H1 (cell line): ENCODE data around the gene PSD2. TPM values are rescaled to one million over a fixed set of nuclear protein-coding genes. Genes with fewer than 3 reads are reported as not detected.

Experiments used
- CTCF ChIA-PET: fragments of 300-600 bp; sonication (Branson Sonifier 250); formaldehyde crosslinking; loops from one replicate; lab custom pipeline; 2021; ENCODE audit not compliant: partially characterized antibody; lab: Charles Lee
- POLR2A ChIA-PET: fragments of 300-600 bp; sonication (Branson Sonifier 250); formaldehyde crosslinking; loops from one replicate; lab custom pipeline; 2021; ENCODE audit warnings: inconsistent platforms; ENCODE audit not compliant: partially characterized antibody; lab: Charles Lee
- DNase-seq, 2 experiments: peaks; one replicate each; pipeline versions ENCODE4 v3.0.0 to v3.0.0-alpha.2; 2010 to 2022; ENCODE audit warnings: low spot score in 2 of 2, low read depth in 1 of 2, mixed read lengths in 1 of 2
- FAIRE-seq: peaks from 2 replicates; lab custom pipeline; 2011; peaks lifted over from hg19 to GRCh38; lab: Jason Lieb, UNC
- H2AFZ ChIP-seq: 2 replicates; pipeline ENCODE4 v1.8.1; 2012; ENCODE audit warnings: low read length, inconsistent platforms
- H2AK5ac ChIP-seq: 2 replicates; pipeline ENCODE4 v1.6.1; 2013; ENCODE audit warnings: low read depth, low read length
- H2BK120ac ChIP-seq: replicated peaks from 2 replicates; pipeline ENCODE3; 2013; ENCODE audit warnings: low read depth, low read length, inconsistent platforms
- H2BK12ac ChIP-seq: 2 replicates; pipeline ENCODE4 v1.6.1; 2013; ENCODE audit warnings: low read depth, low read length
- H2BK15ac ChIP-seq: 2 replicates; pipeline ENCODE4 v1.6.1; 2013; ENCODE audit warnings: low read length
- H2BK20ac ChIP-seq: 2 replicates; pipeline ENCODE4 v1.6.1; 2013; ENCODE audit warnings: low read length
- H2BK5ac ChIP-seq: 2 replicates; pipeline ENCODE4 v1.6.1; 2013; ENCODE audit warnings: low read depth, low read length
- H3K14ac ChIP-seq: 2 replicates; pipeline ENCODE4 v1.6.1; 2013; ENCODE audit warnings: inconsistent platforms; ENCODE audit not compliant: insufficient read length
- H3K18ac ChIP-seq: 2 replicates; pipeline ENCODE4 v1.6.1; 2013; ENCODE audit warnings: low read length; ENCODE audit errors: extremely low read depth
- H3K23ac ChIP-seq: 2 replicates; pipeline ENCODE4 v1.6.1; 2013; ENCODE audit warnings: inconsistent platforms; ENCODE audit not compliant: insufficient read length
- H3K23me2 ChIP-seq: 2 replicates; pipeline ENCODE4 v1.6.1; 2013; ENCODE audit warnings: low read depth, low read length
- H3K27ac ChIP-seq: 2 replicates; pipeline ENCODE4 v1.6.1; 2011; ENCODE audit warnings: low read depth, low read length, inconsistent platforms
- H3K27me3 ChIP-seq, 4 experiments: replicated peaks in 1 of 4; 1 replicate in 1 of 4; 2 replicates in 3 of 4; pipeline versions ENCODE4 v1.6.1 to v1.8.1; 2011 to 2013; ENCODE audit warnings: low read length in 3 of 4, mild to moderate bottlenecking in 3 of 4, inconsistent platforms in 2 of 4, mixed read lengths in 2 of 4, moderate library complexity in 1 of 4; ENCODE audit not compliant: control insufficient read depth in 3 of 4, insufficient read depth in 3 of 4; ENCODE audit errors: extremely low read depth in 1 of 4
- H3K36me3 ChIP-seq, 4 experiments: 2 replicates each; pipeline versions ENCODE4 v1.6.1 to v1.8.1; 2011 to 2013; ENCODE audit warnings: mild to moderate bottlenecking in 4 of 4, low read length in 3 of 4, moderate library complexity in 2 of 4, control low read depth in 1 of 4, inconsistent platforms in 1 of 4; ENCODE audit not compliant: insufficient read depth in 4 of 4, control insufficient read depth in 2 of 4
- H3K4ac ChIP-seq: replicated peaks from 2 replicates; pipeline ENCODE3; 2013; ENCODE audit warnings: low read length, low read depth, mixed read lengths, inconsistent platforms; ENCODE audit not compliant: insufficient read length
- H3K4me1 ChIP-seq, 4 experiments: replicated peaks in 1 of 4; 1 replicate in 1 of 4; 2 replicates in 3 of 4; pipeline versions ENCODE4 v1.6.1 to v1.8.1; 2011 to 2013; ENCODE audit warnings: low read length in 3 of 4, inconsistent platforms in 2 of 4, mixed read lengths in 1 of 4; ENCODE audit not compliant: insufficient read depth in 4 of 4, control insufficient read depth in 3 of 4
- H3K4me2 ChIP-seq, 2 experiments: 2 replicates each; pipeline versions ENCODE4 v1.6.1 to v1.8.1; 2011 to 2013; ENCODE audit warnings: low read depth in 2 of 2, low read length in 2 of 2, control low read depth in 1 of 2, inconsistent platforms in 1 of 2, mild to moderate bottlenecking in 1 of 2; ENCODE audit not compliant: insufficient read depth in 1 of 2
- H3K4me3 ChIP-seq, 4 experiments: fragments of 200-600, 300-600 bp in 1 of 4; sonication (generic), shearing (Covaris generic), sonication (Bioruptor Twin) in 1 of 4; 2 replicates each; pipeline versions ENCODE4 v1.5.1 to v1.8.1; 2011 to 2016; ENCODE audit warnings: low read length in 4 of 4, low read depth in 3 of 4, control low read depth in 2 of 4, inconsistent platforms in 2 of 4, mild to moderate bottlenecking in 2 of 4, mixed read lengths in 1 of 4, moderate library complexity in 1 of 4; ENCODE audit not compliant: insufficient read depth in 2 of 4; ENCODE audit errors: extremely low read depth in 1 of 4
- H3K56ac ChIP-seq: replicated peaks from 2 replicates; pipeline ENCODE3; 2013; ENCODE audit warnings: low read depth, mild to moderate bottlenecking, mixed read lengths, low read length, inconsistent platforms; ENCODE audit not compliant: insufficient read length
- H3K79me1 ChIP-seq: 2 replicates; pipeline ENCODE4 v1.6.1; 2013; ENCODE audit warnings: low read depth, low read length, control low read depth
- H3K79me2 ChIP-seq, 2 experiments: 2 replicates each; pipeline versions ENCODE4 v1.6.1 to v1.8.1; 2012 to 2013; ENCODE audit warnings: low read length in 2 of 2, mild to moderate bottlenecking in 2 of 2, inconsistent platforms in 1 of 2; ENCODE audit not compliant: insufficient read depth in 2 of 2, control insufficient read depth in 1 of 2
- H3K9ac ChIP-seq, 4 experiments: replicated peaks in 1 of 4; 1 replicate in 1 of 4; 2 replicates in 3 of 4; pipeline versions ENCODE4 v1.6.1 to v1.8.1; 2011 to 2013; ENCODE audit warnings: low read depth in 3 of 4, low read length in 3 of 4, control low read depth in 2 of 4, mild to moderate bottlenecking in 2 of 4, moderate library complexity in 2 of 4, inconsistent platforms in 1 of 4; ENCODE audit errors: extremely low read depth in 1 of 4
- H3K9me3 ChIP-seq, 2 experiments: 2 replicates each; pipeline versions ENCODE4 v1.6.1 to v1.8.1; 2012 to 2013; ENCODE audit warnings: mild to moderate bottlenecking in 2 of 2, moderate library complexity in 2 of 2, control low read depth in 1 of 2, inconsistent platforms in 1 of 2, low read depth in 1 of 2, low read length in 1 of 2, mixed read lengths in 1 of 2; ENCODE audit not compliant: insufficient read depth in 2 of 2
- H4K20me1 ChIP-seq, 2 experiments: replicated peaks in 1 of 2; 2 replicates each; pipeline versions ENCODE3 to v1.8.1; 2011 to 2013; ENCODE audit warnings: inconsistent platforms in 2 of 2, low read length in 2 of 2, mild to moderate bottlenecking in 1 of 2; ENCODE audit not compliant: insufficient read depth in 2 of 2, control insufficient read depth in 1 of 2
- H4K5ac ChIP-seq: 2 replicates; pipeline ENCODE4 v1.6.1; 2013; ENCODE audit warnings: low read length, low read depth, mixed read lengths, inconsistent platforms; ENCODE audit not compliant: insufficient read length
- H4K8ac ChIP-seq: 2 replicates; pipeline ENCODE4 v1.8.0; 2013; ENCODE audit warnings: mild to moderate bottlenecking, moderate library complexity, low read length, inconsistent platforms; ENCODE audit not compliant: insufficient read depth; ENCODE audit errors: extremely low read depth
- H4K91ac ChIP-seq: replicated peaks from 2 replicates; pipeline ENCODE3; 2013; ENCODE audit warnings: low read length, mixed read lengths, inconsistent platforms; ENCODE audit not compliant: insufficient read length
- ASH2L ChIP-seq: fragments of 200-600, 300-600 bp; sonication (generic); IDR thresholded peaks from one replicate; pipeline ENCODE4 v1.7.1; 2017; ENCODE audit warnings: low read length
- CBX5 ChIP-seq: fragments of 300-800, 300-1000 bp; sonication (generic); IDR thresholded peaks from 2 replicates; pipeline ENCODE4 v1.7.1; 2016; ENCODE audit warnings: antibody characterized with exemption, low read length, low read depth
- CHD1 ChIP-seq: IDR thresholded peaks from 2 replicates; pipeline ENCODE4 v1.6.1; 2012; ENCODE audit warnings: low read depth, low read length, improper control_type of control experiment
- CREB1 ChIP-seq: IDR thresholded peaks from 2 replicates; pipeline ENCODE4 v1.6.1; 2012; ENCODE audit warnings: inconsistent platforms
- POLR2A ChIP-seq, 2 experiments: IDR thresholded peaks; 1 replicate in 1 of 2; 2 replicates in 1 of 2; pipeline ENCODE4 v1.6.1; 2011; ENCODE audit warnings: low read depth in 2 of 2, low read length in 2 of 2, mild to moderate bottlenecking in 2 of 2; ENCODE audit errors: control extremely low read depth in 1 of 2
- POLR2AphosphoS5 ChIP-seq: IDR thresholded peaks from 2 replicates; pipeline ENCODE4 v1.6.1; 2011; ENCODE audit warnings: low read depth, low read length
- POU5F1 ChIP-seq: IDR thresholded peaks from 2 replicates; pipeline ENCODE4 v1.6.1; 2011; ENCODE audit warnings: low read depth, mild to moderate bottlenecking, low read length, moderate library complexity
- RFX5 ChIP-seq: IDR thresholded peaks from 2 replicates; pipeline ENCODE4 v1.6.1; 2011; ENCODE audit warnings: low read depth, low read length, improper control_type of control experiment, borderline replicate concordance
- TAF7 ChIP-seq: optimal IDR thresholded peaks from 2 replicates; pipeline ENCODE3; 2011; ENCODE audit warnings: low read depth, mild to moderate bottlenecking, inconsistent platforms, low read length, moderate library complexity, borderline replicate concordance
- TBP ChIP-seq: IDR thresholded peaks from 2 replicates; pipeline ENCODE4 v1.6.1; 2011; ENCODE audit warnings: low read depth, low read length, improper control_type of control experiment
- TCF12 ChIP-seq: IDR thresholded peaks from 2 replicates; pipeline ENCODE4 v1.6.1; 2011; ENCODE audit warnings: low read depth, mild to moderate bottlenecking, low read length
- YY1 ChIP-seq: IDR thresholded peaks from 2 replicates; pipeline ENCODE4 v1.6.1; 2011; ENCODE audit warnings: low read depth, mild to moderate bottlenecking, low read length
- WGBS, 2 experiments: shearing (Covaris generic) in 1 of 2; methylation state at CpG; one replicate each; pipeline versions ENCODE4 v1.1.6 to v1.1.7; 2013 to 2015; ENCODE audit warnings: low lambda C conversion rate in 2 of 2, mixed read lengths in 2 of 2, inconsistent platforms in 1 of 2, low coverage in 1 of 2, missing lambda C conversion rate in 1 of 2; ENCODE audit not compliant: insufficient replicate concordance in 2 of 2, insufficient coverage in 1 of 2, insufficient read length in 1 of 2; ENCODE audit errors: extremely low coverage in 1 of 2, missing lambda C conversion rate in 1 of 2; 5-methylcytosine and 5-hydroxymethylcytosine counted together
- polyA plus RNA-seq, 7 experiments: library from polyadenylated mRNA; depleted of rRNA in 3 of 7; stranded (reverse) in 5 of 7; unstranded in 2 of 7; fragments of >200 nt in 5 of 7; fragments of 200-250 nt in 2 of 7; gene quantifications; 1 replicate in 5 of 7; 2 replicates in 1 of 7; 4 replicates in 1 of 7; pipeline versions ENCODE4 v1.2.1 to v1.2.3, GENCODE V29; 2011 to 2013; ENCODE audit warnings: missing spikeins in 2 of 7, mixed read lengths in 2 of 7
- total RNA-seq: library from RNA; stranded (reverse); fragmentation: NEBNext Ultra II Directional; extraction: Animal tissue kit (Norgen Biotek cat#: 25700); gene quantifications from 2 replicates; pipeline ENCODE4 v1.2.1, GENCODE V29; 2021
- TF ChIP-seq, protein P1 (sequence below): IDR thresholded peaks from 2 replicates; pipeline ENCODE4 v1.6.1; 2012; ENCODE audit warnings: inconsistent platforms
- TF ChIP-seq, protein P2 (sequence below): IDR thresholded peaks from 2 replicates; pipeline ENCODE4 v1.6.1; 2012; ENCODE audit warnings: inconsistent platforms
- TF ChIP-seq, protein P3 (sequence below): IDR thresholded peaks from 2 replicates; pipeline ENCODE4 v1.6.1; 2011; ENCODE audit warnings: low read depth, mild to moderate bottlenecking, low read length; ENCODE audit not compliant: insufficient read depth

PSD2 gene
- total and polyA plus RNA-seq, 2 of the 8 experiments (the other 6 are each of a cell fraction or from before 2014, with no cell fraction given), result 0.06 to 0.14 TPM

DNA sequence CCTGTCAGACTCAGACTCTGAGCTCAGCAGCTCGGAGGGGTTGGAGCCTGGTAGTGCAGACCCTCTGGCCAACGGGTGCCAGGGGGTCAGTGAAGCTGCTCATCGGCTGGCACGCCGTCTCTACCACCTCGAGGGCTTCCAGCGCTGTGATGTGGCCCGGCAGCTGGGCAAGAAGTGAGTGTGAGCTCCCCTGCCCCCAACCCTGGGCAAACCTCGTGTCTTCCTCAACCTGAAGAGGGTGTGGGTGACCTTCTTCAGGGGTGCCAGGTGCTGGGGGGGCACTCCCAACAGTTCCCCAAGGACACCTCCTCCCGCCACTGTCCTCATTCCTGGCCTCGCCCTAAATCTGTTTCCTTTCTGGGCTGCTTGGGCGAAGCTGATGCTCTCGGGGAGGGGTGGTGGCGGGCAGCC lies 18.6 kb downstream of the PSD2 start:
- CTCF ChIA-PET, result interaction anchor here (1.0 to 2.3 kb wide), 7 partner anchors 12 to 154 kb away, joined by 4 to 10 read pairs (median 6); no protein-coding TSS in a partner anchor
- H3K4me2 ChIP-seq, result no peak overlapping the region
- 91% methylated on average over 13 of the region's 14 CpGs; no CpG with 5 or more reads in 1 of the 2 experiments for WGBS, 2 experiments
- no peak overlapping the region for H3K23ac ChIP-seq
- H4K5ac ChIP-seq, result no peak overlapping the region
- no peaks in the 10 kb centered on the region for H4K20me1 ChIP-seq
- no peaks in the 10 kb centered on the region for H3K79me2 ChIP-seq
- no peak overlapping the region for H3K14ac ChIP-seq
- H3K36me3 ChIP-seq, result no peaks in the 10 kb centered on the region
- no peak overlapping the region for H3K4me3 ChIP-seq
- no peak overlapping the region for H4K91ac ChIP-seq
- H2BK5ac ChIP-seq, result no peak overlapping the region
- H3K4me1 ChIP-seq, result no peaks in the 10 kb centered on the region
- FAIRE-seq, result no peak
- no peak overlapping the region for H4K8ac ChIP-seq
- H3K4ac ChIP-seq, result no peak overlapping the region
- H2BK15ac ChIP-seq, result no peak overlapping the region
- H2BK120ac ChIP-seq, result no peak overlapping the region
- POLR2A ChIA-PET, result no interaction called here
- no peaks in the 10 kb centered on the region for H3K23me2 ChIP-seq
- H2BK20ac ChIP-seq, result no peak overlapping the region
- no peak overlapping the region for H2AK5ac ChIP-seq
- peaks cover 0 to 2% (median 0%) of the 10 kb centered on the region in 4 experiments; a peak in 1 of 7 replicates for H3K27me3 ChIP-seq
- H3K9me3 ChIP-seq, result no peaks in the 10 kb centered on the region
- no peak overlapping the region for H3K18ac ChIP-seq
- H3K27ac ChIP-seq, result no peak overlapping the region
- no peak overlapping the region for H3K56ac ChIP-seq
- H2BK12ac ChIP-seq, result no peak overlapping the region
- H3K9ac ChIP-seq, result no peak overlapping the region
- no peak overlapping the region for H2AFZ ChIP-seq
- DNase-seq, result no peak
- no peak for TF ChIP-seq TAF7
- no peak for TF ChIP-seq POU5F1
- no peak for TF ChIP-seq CBX5
- TF ChIP-seq POLR2AphosphoS5, result no peak
- no peak for TF ChIP-seq ASH2L
- TF ChIP-seq, protein P1, sequence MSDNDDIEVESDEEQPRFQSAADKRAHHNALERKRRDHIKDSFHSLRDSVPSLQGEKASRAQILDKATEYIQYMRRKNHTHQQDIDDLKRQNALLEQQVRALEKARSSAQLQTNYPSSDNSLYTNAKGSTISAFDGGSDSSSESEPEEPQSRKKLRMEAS, result no peak
- TF ChIP-seq, protein P2, sequence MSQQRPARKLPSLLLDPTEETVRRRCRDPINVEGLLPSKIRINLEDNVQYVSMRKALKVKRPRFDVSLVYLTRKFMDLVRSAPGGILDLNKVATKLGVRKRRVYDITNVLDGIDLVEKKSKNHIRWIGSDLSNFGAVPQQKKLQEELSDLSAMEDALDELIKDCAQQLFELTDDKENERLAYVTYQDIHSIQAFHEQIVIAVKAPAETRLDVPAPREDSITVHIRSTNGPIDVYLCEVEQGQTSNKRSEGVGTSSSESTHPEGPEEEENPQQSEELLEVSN, result no peak
- no peak for TF ChIP-seq CHD1
- TF ChIP-seq YY1, result no peak
- TF ChIP-seq TCF12, result no peak
- TF ChIP-seq CREB1, result no peak
- TF ChIP-seq, protein P3, sequence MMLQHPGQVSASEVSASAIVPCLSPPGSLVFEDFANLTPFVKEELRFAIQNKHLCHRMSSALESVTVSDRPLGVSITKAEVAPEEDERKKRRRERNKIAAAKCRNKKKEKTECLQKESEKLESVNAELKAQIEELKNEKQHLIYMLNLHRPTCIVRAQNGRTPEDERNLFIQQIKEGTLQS, result no peak
- no peak for TF ChIP-seq TBP
- TF ChIP-seq RFX5, result no peak
- TF ChIP-seq POLR2A (IDR thresholded peaks at IDR 0.05; ENCODE audit: control extremely low read depth in 1 of 2, low read depth in 2 of 2, low read length in 2 of 2), result no peak
- no peaks in the 10 kb centered on the region for H3K79me1 ChIP-seq
